Thymus (tissue), 11 donors: ENCODE results near the gene NLRP1. TPM values are rescaled to one million over a fixed set of nuclear protein-coding genes. Genes with fewer than 3 reads are reported as not detected.
A peak's percentile ranks its signal among the peaks of the same experiment; 100 is the strongest.

Experiments
- DNase-seq, 9 donors: peaks; one replicate each; pipeline ENCODE4 v3.0.0-alpha.2; 2013; ENCODE audit warnings: low spot score in 9 of 9, low read depth in 6 of 9, missing footprints in 1 of 9
- H3K27ac ChIP-seq, 2 donors: one replicate each; pipeline ENCODE4 v1.5.1; 2013; ENCODE audit warnings: control low read depth in 1 of 2, low read depth in 1 of 2, low read length in 1 of 2, mild to moderate bottlenecking in 1 of 2, moderate library complexity in 1 of 2
- H3K27me3 ChIP-seq, 2 donors: one replicate each; pipeline ENCODE4 v1.5.1; 2013; ENCODE audit warnings: low read length in 1 of 2; ENCODE audit not compliant: control insufficient read depth in 2 of 2, insufficient read depth in 1 of 2
- H3K36me3 ChIP-seq, 2 donors: one replicate each; pipeline ENCODE4 v1.5.1; 2013; ENCODE audit warnings: low read length in 1 of 2, mild to moderate bottlenecking in 1 of 2, moderate library complexity in 1 of 2; ENCODE audit not compliant: control insufficient read depth in 2 of 2, insufficient read depth in 2 of 2
- H3K4me1 ChIP-seq, 2 donors: one replicate each; pipeline ENCODE4 v1.5.1; 2013; ENCODE audit warnings: low read length in 2 of 2; ENCODE audit not compliant: control insufficient read depth in 2 of 2, insufficient read depth in 2 of 2
- H3K4me3 ChIP-seq, 2 donors: one replicate each; pipeline ENCODE4 v1.5.1; 2013; ENCODE audit warnings: low read length in 2 of 2, control low read depth in 1 of 2, mild to moderate bottlenecking in 1 of 2
- H3K9me3 ChIP-seq, 2 donors: one replicate each; pipeline ENCODE4 v1.5.1; 2013; ENCODE audit warnings: low read length in 1 of 2, mild to moderate bottlenecking in 1 of 2; ENCODE audit not compliant: control insufficient read depth in 2 of 2, insufficient read depth in 1 of 2
- WGBS: extraction: QIAGEN DNeasy Blood & Tissue Kit; methylation state at CpG from one replicate; pipeline ENCODE4 v1.1.7; 2013; 5-methylcytosine and 5-hydroxymethylcytosine counted together
- polyA plus RNA-seq: library from polyadenylated mRNA; stranded (reverse); fragments of 200-250 nt; gene quantifications from one replicate; pipeline ENCODE4 v1.2.3, GENCODE V29; 2013
- total RNA-seq: library from RNA; stranded (reverse); fragments of 120-200 nt; gene quantifications from one replicate; pipeline ENCODE4 v1.2.4, GENCODE V29; 2013
- donor health status: healthy.

NLRP1 gene
- total and polyA plus RNA-seq, 2 donors = 32.2 to 102 TPM

DNA sequence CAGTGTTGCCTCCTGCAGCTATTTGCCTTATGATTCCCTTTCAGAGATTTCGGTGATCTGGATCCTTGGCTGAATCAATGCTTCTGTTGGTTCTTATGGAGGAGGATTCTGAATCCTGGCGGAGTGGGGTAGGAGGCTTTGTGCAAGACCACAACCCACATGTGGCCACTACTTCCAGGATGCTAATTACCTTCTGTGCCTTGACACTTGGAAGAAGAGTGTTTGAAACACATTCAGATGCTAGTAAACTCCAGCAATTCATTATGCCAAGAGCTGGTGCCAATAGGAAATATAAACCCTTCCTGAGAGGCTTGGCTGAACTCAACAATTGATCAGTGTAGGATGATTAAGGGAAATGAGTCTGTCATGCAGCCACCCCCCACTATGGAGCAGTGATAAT is 12.1 kb upstream of the NLRP1 start:
- Histone ChIP-seq H3K9me3 (no peaks in the 10 kb centered on the region), H3K4me3 (no peak overlapping the region), H3K36me3 (no peaks in the 10 kb centered on the region), H3K27ac (no peak overlapping the region), H3K4me1 (no peaks in the 10 kb centered on the region), H3K27me3 (peaks cover 0 to 13% of the 10 kb centered on the region in 2 donors)
- 93% methylated on average over 2 of the region's 2 CpGs for WGBS
- DNase-seq = no peak

DNA sequence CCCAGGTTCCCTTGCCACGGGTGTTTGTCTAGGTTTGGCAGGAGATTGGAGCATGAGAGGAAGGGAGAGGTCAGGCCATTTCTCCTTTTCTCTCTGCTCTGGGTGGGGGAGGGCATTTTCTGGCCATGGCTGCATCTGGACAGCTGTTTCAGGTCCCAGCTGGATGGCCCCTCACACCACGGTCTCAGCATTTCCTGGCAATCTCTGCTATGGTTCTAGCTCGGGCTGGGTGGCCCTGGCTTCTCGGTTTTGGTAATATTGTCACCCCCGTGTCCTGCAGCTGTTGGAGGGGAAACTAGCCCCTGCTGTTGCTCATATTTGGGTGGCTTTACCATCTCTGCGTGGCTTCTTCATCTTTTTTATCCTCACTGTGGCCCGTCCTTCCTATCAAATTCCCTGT is 11.5 kb upstream of the NLRP1 start:
- Histone ChIP-seq H3K27ac (no peak overlapping the region), H3K36me3 (no peaks in the 10 kb centered on the region), H3K27me3 (peaks cover 0 to 13% of the 10 kb centered on the region in 2 donors), H3K4me1 (no peaks in the 10 kb centered on the region), H3K9me3 (no peaks in the 10 kb centered on the region), H3K4me3 (no peak overlapping the region)
- no peak for DNase-seq
- WGBS = 64% methylated on average over 7 of the region's 7 CpGs

DNA sequence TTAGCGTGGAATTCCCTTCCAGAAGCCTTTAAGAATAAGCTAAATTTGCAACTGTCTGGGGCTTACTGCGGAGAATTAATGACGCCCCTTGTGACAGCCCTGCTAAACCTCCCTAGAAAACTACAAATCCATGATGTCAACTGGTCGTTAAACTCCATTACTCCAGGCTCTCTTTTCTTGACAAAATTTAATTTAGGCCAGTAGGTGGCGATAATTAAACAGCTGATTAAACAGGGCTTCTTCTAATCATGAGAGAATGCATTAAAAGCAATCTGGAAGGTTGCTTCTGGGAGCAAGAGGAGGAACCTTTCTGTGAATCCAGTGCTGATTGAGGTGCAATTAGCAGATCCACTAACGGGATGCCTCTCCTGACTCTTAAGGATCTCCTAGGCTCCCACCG is 8.1 kb upstream of the NLRP1 start:
- H3K27ac ChIP-seq = no peak overlapping the region
- peak in 3 of 9 donors; percentile 4 to 58 (median 30) for DNase-seq
- no peak overlapping the region for H3K4me3 ChIP-seq
- H3K4me1 ChIP-seq = no peaks in the 10 kb centered on the region
- peaks cover 0 to 15% of the 10 kb centered on the region in 2 donors for H3K27me3 ChIP-seq
- WGBS = 26% methylated on average over 7 of the region's 7 CpGs
- H3K36me3 ChIP-seq = no peaks in the 10 kb centered on the region
- no peaks in the 10 kb centered on the region for H3K9me3 ChIP-seq

DNA sequence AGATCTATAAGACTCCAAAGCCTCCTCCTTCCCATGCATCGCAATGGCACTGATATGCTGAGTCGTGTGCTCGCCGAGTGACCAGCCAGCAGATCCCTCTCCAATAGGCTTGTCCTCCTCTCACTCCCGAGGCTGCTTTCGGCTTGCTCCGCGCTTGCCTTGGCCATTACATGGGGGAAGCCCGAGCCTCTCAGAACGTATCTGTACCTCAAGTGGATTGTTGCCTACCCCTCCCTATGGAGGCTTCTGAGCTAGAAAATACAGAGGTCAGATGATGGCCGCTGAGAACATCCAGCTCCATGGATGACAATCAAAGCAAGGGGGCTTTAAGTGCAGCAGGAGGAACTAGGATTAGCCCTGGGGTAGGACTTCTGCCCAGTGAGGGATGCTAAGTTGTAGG is 7.7 kb upstream of the NLRP1 start:
- Histone ChIP-seq H3K27ac (no peak overlapping the region), H3K36me3 (no peaks in the 10 kb centered on the region), H3K27me3 (peaks cover 0 to 15% of the 10 kb centered on the region in 2 donors), H3K4me3 (no peak overlapping the region), H3K9me3 (no peaks in the 10 kb centered on the region), H3K4me1 (no peaks in the 10 kb centered on the region)
- 87% methylated on average over 11 of the region's 11 CpGs for WGBS
- no peak for DNase-seq

DNA sequence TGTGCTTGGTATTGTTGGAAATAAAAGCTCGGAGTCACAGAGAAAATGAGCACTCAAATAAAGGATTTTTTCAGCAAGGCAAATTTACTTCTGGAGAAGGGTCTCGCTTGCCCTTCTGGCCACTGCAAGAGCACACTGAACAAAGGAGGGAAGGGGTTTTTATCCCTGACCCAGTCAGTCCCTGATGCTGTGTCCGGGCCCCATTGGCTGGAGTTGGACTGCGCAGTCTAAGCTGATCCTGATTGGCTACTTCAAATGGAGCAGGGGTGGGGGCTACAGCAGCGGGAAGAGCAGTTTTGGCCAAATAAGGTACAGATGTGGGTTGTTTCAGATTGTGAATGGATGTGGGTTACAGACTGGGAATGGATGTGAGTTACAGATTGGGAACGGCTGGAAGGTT is 4.3 kb upstream of the NLRP1 start:
- Histone ChIP-seq H3K27me3 (peaks cover 0 to 6% of the 10 kb centered on the region in 2 donors), H3K36me3 (no peaks in the 10 kb centered on the region)
- WGBS = 96% methylated on average over 6 of the region's 6 CpGs

DNA sequence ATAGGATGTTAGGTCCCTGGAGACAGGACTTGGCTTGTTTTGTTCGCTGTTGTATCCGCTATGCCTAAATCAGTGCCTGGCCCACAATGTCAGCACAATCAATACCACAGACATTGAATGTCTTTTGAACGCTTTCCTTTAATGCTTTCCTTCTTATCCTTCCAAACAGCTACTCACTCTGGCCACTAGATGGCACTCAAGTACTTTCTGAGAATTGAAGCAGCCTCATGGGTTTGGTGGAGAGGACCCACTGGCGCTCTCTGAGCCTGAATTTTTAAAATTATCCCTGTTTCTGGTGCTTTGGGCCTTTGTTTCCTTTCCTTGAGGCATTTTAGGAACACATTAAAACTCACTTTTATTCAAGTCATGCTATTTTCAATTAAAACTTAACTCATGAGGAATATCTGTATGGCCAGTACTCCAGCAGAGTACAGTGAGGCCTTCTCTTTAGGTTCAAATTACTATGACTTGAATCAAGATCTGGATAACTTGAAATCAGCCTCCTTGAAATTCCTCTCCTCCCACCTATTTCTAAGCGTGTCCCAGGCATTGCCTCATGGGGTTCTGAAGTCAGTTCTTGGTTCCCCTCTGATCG is 3.2 kb upstream of the NLRP1 start:
- H3K36me3 ChIP-seq = no peaks in the 10 kb centered on the region
- WGBS = 43% methylated on average over 6 of the region's 6 CpGs
- no peak overlapping the region for H3K27ac ChIP-seq
- no peak overlapping the region for H3K4me3 ChIP-seq
- H3K27me3 ChIP-seq = peaks cover 0 to 4% of the 10 kb centered on the region in 2 donors
- DNase-seq = peak in 8 of 9 donors; percentile 58 to 90 (median 70)
- peaks cover 10 to 29% of the 10 kb centered on the region in 2 donors for H3K4me1 ChIP-seq
- no peaks in the 10 kb centered on the region for H3K9me3 ChIP-seq

More for the DNA sequence above, 4.3 kb upstream of the NLRP1 start:
- Histone ChIP-seq H3K4me3 (no peak overlapping the region), H3K27ac (no peak overlapping the region), H3K9me3 (no peaks in the 10 kb centered on the region), H3K4me1 (peaks cover 5 to 18% of the 10 kb centered on the region in 2 donors)
- no peak for DNase-seq

DNA sequence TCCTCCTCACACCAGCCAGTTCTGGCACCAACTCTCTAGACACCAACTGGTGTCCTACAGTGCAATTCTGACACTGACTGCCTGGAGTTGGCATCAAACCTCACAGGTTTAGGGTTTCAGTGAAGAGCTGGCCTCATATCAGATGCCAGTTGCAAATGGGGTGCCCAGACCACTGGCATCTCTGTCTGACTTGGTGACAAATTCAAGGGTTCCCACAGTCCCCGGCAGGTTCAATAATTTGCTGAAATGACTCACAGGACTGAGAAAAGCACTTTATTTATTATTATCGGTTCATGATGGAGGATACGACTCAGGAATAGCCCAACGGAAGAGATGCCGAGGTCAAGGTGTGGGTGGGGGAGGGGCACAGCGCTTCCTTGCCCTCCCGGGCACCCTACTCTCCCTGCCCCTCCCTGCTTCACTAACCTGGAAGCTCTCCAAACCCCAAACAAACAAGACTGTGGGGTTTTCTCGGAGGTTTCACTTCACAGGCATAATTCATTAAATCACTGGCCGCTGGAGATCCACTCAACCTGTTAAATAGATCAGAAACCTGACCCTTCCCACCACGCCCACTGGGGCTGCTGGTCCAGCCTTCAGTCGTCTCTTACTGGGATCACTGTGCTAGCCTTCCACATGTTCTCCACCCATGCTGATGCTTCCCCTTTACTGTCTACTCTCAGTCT is 1.7 kb upstream of the NLRP1 start:
- 30% methylated on average over 11 of the region's 11 CpGs for WGBS
- H3K27ac ChIP-seq = no peak overlapping the region

DNA sequence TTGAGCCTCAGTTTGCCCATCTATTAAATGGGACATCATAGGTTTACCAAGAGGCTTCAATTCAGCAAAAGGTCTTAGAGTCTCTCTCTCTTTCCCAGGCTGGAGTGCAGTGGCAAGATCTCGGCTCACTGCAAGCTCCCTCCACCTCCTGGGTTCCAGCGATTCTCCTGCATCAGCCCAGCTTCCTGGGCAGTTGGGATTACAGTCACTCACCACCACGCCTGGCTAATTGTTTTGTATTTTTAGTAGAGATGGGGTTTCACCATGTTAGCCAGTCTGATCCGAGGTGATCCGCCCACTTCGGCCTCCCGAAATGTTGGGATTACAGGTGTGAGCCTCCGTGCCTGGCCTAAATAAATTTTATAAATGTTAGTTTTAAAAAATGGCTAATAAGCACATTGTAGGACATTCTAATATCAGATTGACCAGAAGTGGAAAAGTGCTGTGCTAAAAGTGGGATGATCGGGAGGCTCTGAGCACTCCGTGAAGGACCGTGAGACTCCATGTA is 1.0 kb upstream of the NLRP1 start:
- Histone ChIP-seq H3K4me1 (peaks cover 10 to 33% of the 10 kb centered on the region in 2 donors), H3K27me3 (peaks cover 0 to 2% of the 10 kb centered on the region in 2 donors), H3K36me3 (peaks cover 0 to 9% of the 10 kb centered on the region in 2 donors), H3K4me3 (no peak overlapping the region), H3K27ac (peak overlapping the region in 1 of 2 donors; percentile 80), H3K9me3 (no peaks in the 10 kb centered on the region)
- no peak for DNase-seq
- 97% methylated on average over 11 of the region's 11 CpGs for WGBS

More for the DNA sequence above, 1.7 kb upstream of the NLRP1 start:
- H3K4me3 ChIP-seq = no peak overlapping the region
- DNase-seq = no peak
- peaks cover 0 to 2% of the 10 kb centered on the region in 2 donors for H3K27me3 ChIP-seq
- peaks cover 0 to 9% of the 10 kb centered on the region in 2 donors for H3K36me3 ChIP-seq
- H3K4me1 ChIP-seq = peaks cover 10 to 33% of the 10 kb centered on the region in 2 donors
- H3K9me3 ChIP-seq = no peaks in the 10 kb centered on the region
